Stimulated activated CD4-positive, alpha-beta T cell treated with anti-CD3 and anti-CD28 coated beads, TNF-alpha, amount 100 ng/mL, for 1 hour (primary cell): Measurements from ENCODE around the gene MAN2B1.
"Not testable (repeated sequence)": the region's sequence is repeated elsewhere in the genome, so short reads cannot be mapped to it uniquely, and the experiment has no call there.

Source experiments
- DNase-seq, 3 donors: peaks; one replicate each; pipeline ENCODE4 v3.0.0-alpha.2; 2020; ENCODE audit warnings: low read depth in 3 of 3, low spot score in 1 of 3

MAN2B1 gene

DNA sequence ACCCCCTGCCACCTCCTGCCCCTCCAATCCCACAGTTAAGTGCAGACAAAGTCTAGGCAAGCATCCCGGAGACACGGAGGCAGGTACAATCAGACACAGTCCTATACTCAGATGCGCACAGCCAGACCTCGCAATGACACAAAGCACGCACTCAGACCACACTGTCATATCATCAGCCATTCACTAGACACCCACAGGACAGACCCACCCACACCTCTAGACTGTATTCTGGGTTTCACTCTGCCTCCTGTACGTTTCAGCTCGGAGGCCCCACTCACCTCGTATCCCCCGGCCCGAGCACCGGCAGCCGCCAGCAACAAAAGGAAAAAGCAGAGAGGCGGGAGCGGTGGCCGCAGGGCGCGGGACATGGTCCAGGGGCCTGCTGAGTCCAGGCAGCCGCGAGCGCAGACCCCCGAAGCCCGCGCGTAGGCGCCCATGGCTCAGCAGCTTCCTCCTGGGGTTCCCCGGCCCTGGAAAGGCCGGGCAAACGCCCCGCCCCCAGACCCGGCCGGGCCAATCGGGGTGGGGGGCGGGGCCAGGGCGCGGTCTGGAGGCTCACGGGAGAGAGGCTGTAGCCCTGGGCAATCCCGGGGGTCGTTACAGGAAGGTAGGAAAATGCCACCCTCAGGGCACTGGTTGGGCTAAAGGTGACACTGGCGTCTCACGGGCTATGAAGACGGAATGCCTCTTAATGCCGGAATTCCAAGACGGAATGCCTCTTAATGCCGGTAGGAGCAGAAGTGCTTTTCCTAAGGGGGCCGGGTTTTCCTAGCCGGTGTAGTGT is at the start of gene MAN2B1, which contains the start of gene WDR83:
TSS of gene MAN2B1 (minus strand) at position 478 of the 784 bp plus-strand sequence. CDS start at position 437, 41 bp downstream.
TSS of gene WDR83 (plus strand) at position 543 of the 784 bp plus-strand sequence. CDS start 2,984 bp downstream, outside the sequence.
- DNase-seq = peak; percentile 45 to 79 (median 58)

DNA sequence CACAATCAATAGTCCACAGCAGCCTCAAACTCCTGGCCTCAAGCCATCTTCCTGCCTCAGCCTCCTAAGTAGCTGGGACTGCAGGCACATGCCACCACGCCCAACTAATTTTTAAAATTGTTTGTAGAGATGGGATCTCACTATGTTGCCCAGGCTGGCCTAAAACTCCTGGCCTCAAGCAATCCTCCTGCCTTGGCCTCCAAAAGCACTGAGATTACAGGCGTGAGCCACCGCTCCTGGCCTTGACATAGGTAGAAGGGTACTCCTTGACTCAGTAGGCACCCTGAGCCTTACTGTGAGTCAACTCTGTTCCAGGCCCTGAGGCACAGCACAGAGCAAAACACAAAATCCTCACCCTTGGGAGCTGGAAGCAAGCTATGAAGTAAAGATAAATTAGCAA is 49.4 kb upstream of the MAN2B1 start:
- DNase-seq = no peak

DNA sequence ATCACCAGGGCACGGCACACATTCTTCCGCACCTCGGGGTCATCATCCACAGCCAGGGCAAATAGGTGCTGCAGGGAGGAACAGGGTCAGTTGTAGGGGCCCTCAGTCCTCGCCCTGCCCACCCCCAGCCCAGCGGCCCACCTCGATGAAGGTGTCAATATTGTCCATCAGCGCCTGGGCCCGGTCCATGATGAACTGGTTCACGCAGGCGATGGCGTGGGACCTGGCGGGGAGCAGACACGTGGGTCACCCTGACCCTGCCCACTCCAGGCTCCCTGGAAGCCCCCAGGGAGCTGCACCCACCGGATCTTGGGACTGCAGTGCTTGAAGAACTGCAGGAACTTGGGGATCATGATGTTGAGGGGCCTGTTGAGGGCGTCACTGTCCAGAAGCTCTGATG is 48.6 kb upstream of the MAN2B1 start:
- DNase-seq = no peak

DNA sequence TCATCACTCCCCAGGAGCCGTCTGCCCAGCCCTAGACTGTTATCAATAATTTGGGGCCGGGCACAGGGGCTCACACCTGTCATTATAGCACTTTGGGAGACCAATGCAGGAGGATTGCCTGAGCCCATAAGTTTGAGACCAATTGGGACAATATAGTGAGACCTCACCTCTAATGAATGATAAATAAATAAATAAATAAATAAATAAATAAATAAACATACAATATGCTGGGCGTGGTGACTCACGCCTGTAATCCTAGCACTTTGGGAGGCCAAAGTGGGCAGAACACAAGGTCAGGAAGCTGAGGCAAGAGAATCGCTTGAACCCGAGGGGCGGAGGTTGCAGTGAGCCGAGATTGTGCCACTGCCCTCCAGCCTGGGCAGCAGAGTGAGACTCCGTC is 46.8 kb upstream of the MAN2B1 start:
- DNase-seq = not testable (repeated sequence)

DNA sequence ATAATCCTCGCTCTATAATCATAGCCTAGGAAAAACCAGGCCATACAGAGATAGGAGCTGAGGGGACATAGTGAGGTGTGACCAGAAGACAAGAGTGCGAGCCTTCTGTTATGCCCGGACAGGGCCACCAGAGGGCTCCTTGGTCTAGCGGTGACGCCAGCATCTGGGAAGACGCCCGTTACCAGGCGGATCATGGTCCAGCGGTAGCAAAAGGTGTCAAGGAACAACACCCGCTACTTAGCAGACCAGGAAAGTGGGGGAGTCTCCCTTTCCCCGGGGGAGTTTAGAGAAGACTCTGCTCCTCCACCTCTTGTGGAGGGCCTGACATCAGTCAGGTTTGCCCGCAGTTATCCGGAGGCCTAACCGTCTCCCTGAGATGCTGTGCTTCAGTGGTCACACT is 45.5 kb upstream of the MAN2B1 start:
- not testable (repeated sequence) for DNase-seq

DNA sequence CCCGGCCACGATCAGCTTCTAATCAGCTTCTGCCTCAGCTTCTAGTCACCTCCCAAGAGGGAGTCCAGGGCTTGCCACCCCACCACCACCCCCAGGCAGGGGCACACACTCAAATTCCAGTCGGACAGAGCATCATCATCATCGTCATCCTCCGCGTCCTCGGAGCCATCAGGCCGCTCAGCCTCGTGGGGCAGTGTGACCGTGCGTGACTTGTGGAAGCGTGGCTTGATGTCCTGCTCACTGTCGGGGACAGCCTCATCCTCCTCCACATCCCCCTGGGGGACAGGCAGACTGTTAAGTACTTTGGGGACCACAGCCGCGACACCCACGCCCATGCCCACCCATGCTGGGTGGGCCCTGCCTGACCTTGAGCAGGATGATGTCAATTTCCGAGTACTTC is 44.6 kb upstream of the MAN2B1 start:
- no peak for DNase-seq

DNA sequence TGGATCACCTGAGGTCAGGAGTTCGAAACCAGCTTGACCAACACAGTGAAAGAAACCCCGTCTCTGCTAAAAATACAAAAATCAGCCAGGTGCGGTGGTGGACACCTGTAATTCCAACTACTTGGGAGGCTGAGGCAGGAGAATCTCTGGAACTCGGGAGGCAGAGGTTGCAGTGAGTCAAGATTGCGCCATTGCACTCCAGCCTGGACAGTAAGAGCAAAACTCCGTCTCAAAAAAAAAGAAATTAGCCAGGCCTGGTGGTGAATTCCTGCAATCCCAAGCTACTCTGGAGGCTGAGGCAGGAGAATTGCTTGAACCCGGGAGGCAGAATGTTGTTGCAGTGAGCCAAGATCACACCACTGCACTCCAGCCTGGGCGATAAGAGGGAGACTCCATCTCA is 42.1 kb upstream of the MAN2B1 start:
- DNase-seq = no peak

DNA sequence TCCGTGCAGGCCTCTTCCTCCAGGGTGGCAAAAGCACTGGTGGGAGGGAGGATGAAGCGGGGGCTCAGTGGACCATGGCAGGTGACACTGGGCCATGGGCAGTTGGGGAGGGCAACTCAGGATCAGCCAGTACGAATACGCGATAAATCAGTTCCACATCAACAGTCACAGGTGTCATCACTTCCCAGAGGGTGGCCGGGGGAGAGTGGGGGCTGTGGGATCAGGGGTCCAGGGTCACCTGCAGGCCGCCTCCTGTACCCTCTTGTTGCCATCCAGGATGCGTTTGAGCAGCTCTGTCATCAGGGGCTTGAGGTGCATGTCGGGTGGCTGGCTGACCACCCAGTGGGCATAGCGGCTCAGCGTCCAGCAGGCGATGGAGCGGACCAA is 39.8 kb upstream of the MAN2B1 start:
- no peak for DNase-seq

DNA sequence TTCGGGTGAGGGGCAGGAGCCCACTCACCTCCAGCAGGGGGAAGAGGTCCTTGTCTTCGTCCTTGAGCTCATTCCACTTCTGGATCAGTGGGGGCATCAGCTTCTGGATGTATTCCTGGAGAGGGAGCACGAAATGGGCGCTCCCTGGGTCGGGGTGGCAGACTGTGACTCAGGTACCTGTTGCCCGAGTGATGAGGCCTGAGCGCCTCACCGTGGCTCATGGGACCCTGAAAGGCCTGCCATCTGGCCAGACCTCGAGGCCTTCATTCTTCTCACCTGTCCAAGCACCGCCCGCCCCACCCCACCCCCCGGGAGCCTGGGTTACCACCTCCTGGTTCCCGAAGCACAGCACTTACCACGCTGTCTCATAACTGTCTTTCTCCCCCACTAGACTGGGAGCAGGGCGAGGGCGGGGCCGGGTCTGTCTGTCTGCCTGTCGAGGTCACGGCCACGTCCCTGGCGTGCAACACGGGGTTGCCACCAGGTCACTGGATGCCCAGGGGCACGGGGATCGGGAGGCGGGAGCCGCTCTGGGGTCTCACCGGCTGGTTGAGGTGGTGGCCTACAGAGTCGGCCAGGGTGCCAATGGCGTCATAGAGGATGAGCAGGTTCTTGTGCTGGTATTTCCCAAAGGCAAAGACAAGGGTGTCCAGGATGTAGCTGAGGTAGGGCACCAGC is 39.3 kb upstream of the MAN2B1 start:
- DNase-seq = no peak

DNA sequence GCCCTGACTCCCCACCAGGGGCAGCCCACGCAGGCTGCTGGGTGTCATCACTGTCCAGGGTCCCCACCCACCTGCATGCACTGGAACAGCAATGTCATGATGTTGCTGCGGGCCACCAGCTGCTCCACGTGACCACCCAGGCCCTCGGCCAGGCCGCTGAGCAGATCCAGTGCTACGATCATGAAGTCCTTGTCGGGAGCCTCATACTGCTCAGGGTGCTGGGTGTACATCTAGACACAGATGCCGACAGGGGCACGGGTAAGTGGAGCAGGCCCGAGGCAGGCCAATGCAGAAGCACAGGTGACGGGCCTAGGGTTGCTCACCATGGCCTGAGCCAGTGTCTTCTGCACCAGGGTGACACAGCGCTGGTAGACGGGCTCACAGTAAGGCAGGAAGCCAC is 38.6 kb upstream of the MAN2B1 start:
- no peak for DNase-seq

DNA sequence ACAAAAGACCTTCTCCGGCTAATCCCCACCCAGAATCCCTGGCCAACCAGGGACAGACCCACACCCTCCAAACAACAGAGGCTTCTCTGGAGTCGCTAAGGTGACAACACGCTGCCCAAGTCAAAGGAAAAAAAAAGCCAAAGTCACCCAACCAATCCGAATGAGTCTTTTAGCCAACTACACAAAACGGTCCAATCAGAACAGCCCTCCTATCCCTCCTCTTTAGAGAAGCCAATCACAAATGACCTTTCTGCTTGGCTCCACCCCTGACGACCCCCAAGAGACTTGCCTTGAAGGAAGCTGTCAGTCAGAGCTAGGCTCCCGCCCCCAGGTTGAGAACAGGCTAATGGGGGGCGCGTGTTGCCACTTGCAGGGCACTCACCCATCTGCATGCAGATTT is 36.5 kb upstream of the MAN2B1 start:
- no peak for DNase-seq

DNA sequence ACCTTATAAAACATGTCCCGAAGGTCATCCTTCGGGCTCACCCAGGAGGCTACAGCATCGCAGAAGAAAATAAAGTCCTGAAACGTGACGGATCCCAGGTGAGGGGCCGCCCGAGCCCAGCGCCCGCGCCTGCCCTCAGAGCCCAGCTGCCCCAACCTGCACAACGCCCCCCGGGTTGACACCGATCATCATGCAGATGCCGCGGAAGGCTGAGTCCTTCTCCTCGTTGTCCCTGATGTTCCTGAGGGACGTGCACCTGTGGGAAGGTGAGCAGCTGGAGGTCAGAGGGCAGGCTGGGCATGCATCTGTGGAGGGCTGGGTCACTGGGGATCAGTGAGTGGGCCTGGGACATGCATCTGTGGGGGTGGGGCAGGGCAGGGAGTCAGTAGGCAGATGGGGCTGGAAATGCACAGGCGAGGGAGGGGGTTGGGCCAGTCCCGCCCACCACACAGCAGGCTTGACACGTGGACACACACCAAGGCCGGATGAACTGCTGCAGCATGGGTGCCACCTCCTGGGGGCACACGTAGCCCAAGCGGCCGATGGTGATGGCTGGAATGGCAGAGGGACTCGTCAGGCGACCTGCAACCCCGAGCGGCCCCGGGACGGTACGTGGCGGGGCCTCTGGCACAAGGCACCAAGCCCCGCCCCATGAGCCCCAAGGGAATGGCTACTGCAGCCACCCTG is 35.2 kb upstream of the MAN2B1 start:
- DNase-seq = no peak

DNA sequence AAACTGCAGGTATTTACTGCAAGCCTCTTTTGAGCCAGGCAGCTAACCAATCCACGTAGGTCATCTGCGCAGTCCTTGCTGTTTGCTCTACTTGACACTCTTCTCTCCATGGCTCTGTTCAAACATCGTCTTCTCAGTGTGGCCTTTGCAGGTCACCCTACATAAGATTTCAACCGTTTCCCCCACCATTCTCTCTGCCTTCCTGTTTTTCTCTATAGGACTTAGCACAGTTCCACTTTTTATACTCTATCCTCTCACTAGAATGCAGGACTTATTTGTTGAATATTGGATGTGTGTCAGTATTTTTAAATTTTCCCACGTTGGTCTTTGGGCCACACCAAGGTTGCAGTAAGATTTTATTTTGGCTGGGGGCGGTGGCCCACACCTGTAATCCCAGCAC is 31.6 kb upstream of the MAN2B1 start:
- no peak for DNase-seq

DNA sequence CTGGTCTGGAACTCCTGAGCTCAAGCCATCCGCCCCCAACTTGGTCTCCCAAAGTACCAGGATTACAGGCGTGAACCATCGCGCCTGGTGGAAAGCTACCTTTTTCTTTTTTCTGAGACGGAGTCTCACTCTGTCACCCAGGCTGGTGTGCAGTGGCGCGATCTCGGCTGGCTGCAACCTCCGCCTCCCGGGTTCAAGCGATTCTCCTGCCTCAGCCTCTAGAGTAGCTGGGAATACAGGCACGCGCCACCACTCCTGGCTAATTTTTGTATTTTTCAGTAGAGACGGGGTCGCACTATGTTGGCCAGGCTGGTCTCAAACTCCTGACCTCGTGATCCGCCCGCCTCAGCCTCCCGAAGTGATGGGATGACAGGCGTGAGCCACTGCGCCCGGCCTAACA is 30.9 kb upstream of the MAN2B1 start:
- DNase-seq = not testable (repeated sequence)

DNA sequence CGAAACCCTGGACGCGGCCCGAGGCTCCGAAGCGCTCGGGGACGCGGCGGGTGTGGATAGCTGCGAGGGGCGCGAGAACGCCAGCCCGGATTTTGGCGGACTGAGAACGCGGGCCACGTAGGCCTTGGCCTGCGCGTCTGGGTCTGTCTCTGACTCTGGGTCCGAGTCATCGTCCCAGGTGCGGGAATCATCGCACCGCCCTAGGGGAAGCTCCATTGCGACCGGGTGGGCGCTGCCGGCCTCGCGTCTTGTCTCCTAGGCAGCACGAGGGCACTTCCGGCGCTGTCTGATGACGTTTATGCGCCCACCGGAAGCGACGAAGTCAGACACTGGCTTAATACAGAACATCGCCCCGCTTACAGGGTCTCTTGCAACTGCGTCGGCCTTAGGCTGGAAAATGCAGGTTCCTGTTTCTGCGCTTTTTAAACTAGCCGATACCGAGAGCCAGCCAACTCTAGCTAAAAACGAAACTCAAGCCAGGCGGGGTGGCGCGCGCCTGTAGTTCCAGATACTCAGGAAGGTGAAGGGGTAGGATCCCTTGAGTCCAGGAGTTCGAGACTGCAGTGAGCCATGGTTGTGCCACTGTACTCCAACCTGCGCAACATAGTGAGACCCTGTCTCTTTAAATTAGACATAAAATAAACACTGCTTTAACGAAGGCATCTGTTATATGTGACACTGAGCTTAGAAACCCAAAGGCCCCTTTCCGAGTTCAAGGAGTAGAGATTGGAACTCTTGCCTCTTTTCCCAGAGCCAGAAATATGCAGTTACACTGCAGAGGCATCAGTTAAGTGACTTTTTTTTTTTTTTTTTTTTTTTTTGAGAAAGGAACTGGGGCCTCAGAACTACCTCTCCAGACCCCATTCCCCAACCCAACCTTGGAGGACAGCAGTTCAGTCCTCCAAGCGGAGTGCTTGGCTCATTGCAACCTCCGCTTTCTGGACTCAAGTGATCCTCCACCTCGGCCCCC is 30.1 kb upstream of the MAN2B1 start, which contains the start of gene FBXW9:
TSS of gene FBXW9 (minus strand) at position 266 of the 970 bp plus-strand sequence. CDS start at position 216, 50 bp downstream.
- peak; percentile 90 to 99 (median 91) for DNase-seq

DNA sequence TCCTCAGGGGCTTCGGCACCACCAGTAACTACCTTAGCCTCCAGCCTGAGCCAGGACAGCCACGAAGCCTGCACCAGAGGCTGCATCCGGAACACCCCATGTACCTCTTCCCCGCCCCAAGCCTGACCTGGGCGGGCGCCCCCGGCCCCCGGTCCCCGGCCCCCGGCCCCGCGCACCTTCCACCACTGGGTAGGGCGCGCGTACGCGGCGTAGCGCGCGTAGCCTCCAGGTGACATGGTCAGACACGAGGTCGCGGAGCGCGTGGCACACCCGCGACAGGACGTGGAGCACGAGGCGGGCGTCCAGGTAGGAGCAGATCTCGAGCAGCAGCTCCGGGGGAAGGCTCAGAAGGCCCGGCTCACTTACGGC is 29.4 kb upstream of the MAN2B1 start:
- DNase-seq = no peak

DNA sequence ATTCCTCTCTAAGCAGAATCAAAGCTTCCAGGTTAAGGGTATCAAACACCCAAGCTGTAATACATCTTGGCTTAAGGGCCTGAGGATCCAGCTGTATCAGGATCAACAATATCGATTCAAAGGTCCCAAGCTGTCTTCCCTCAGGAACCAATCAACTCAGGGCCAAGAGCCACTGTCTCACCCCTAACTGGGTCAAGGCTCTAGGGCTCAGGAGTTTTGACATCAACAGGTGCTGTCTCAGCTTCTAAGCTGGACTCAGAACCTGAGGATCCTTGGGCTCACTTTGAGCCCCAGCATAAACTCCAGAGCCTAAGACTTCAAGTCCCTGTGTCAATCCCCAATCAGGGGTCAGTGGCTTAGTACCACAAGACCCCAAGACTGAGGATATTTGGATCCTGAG is 29.0 kb upstream of the MAN2B1 start:
- no peak for DNase-seq

DNA sequence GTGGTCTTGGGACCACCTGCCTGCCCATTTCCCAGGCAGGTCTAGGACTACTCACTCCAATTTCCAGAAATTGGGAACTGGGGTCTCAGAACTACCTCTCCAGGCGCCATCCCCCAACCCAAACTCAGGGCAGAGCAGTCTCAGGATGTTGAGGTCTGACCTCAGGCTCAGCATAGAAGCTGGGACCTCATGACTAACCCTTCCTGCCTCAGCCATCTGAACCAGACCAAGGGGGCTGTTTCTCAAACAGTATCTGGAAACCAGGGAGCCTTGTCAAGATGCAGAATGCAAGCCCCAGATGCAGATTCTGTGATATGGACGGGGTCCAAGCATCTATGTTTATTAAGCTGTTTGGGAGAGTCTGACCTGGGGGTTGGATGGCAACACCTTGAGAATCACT is 28.6 kb upstream of the MAN2B1 start:
- no peak for DNase-seq

DNA sequence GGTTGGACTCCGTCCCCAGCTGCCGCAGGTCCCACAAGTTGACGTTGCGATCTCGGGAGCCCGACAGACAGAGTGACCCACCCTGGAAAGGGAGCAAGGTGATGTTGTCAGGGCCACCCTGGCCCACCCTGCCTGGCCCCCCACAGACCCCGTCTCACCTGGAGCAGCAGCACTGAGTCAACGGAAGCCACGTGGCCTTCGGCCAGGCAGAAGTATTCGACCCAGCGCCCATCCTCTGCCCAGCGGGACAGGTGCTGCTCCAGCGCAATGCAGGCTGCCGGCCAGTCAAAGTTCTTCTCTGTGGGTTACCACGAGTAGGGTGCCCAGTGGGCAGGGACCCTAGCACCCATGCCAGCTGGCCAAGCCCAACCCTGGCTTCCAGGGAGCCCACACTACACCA is 28.1 kb upstream of the MAN2B1 start:
- no peak for DNase-seq

DNA sequence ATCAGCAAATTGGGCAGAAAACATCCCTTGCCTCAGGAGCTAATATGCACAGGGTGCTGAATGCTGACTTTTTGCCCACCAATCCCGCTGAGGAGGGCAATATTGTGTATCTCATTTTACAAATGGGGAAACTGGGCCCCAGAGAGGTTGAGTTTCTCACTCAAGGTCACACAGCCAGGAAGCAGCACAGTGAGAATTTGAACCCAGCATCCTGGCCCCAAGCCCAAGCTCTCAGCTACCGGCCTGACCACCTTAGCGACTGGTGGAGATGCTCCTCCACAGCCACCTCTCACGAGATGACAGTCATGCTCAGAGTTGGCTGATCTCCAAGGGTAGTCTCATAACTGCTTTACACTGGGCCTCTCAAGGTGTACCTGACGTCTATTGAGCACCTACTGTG is 26.4 kb upstream of the MAN2B1 start:
- no peak for DNase-seq
